IPS-20b (cell line): Measurements from ENCODE around the gene PLEKHH3.
"Not testable (repeated sequence)": the region's sequence is repeated elsewhere in the genome, so short reads cannot be mapped to it uniquely, and the experiment has no call there.

Experiments used
- H3K27ac ChIP-seq: one replicate; pipeline ENCODE4 v1.5.1; 2013; ENCODE audit warnings: low read length
- H3K27me3 ChIP-seq: 2 replicates; pipeline ENCODE4 v1.6.1; 2013; ENCODE audit warnings: mild to moderate bottlenecking, low read length, inconsistent platforms; ENCODE audit not compliant: insufficient read depth
- H3K36me3 ChIP-seq: 2 replicates; pipeline ENCODE4 v1.6.1; 2013; ENCODE audit warnings: low read depth, mild to moderate bottlenecking, inconsistent platforms, low read length, moderate library complexity; ENCODE audit not compliant: insufficient read depth
- H3K4me1 ChIP-seq: 2 replicates; pipeline ENCODE4 v1.6.1; 2013; ENCODE audit warnings: mild to moderate bottlenecking, control low read depth, inconsistent platforms, low read length, moderate library complexity; ENCODE audit not compliant: insufficient read depth
- H3K4me3 ChIP-seq: 2 replicates; pipeline ENCODE4 v1.5.1; 2013; ENCODE audit warnings: mild to moderate bottlenecking, low read length, inconsistent platforms
- H3K9ac ChIP-seq: 2 replicates; pipeline ENCODE4 v1.6.1; 2013; ENCODE audit warnings: low read depth, mild to moderate bottlenecking, inconsistent platforms, low read length, moderate library complexity
- H3K9me3 ChIP-seq: 2 replicates; pipeline ENCODE4 v1.6.1; 2013; ENCODE audit warnings: mild to moderate bottlenecking, low read depth, low read length, inconsistent platforms; ENCODE audit not compliant: insufficient read depth

Gene PLEKHH3

DNA sequence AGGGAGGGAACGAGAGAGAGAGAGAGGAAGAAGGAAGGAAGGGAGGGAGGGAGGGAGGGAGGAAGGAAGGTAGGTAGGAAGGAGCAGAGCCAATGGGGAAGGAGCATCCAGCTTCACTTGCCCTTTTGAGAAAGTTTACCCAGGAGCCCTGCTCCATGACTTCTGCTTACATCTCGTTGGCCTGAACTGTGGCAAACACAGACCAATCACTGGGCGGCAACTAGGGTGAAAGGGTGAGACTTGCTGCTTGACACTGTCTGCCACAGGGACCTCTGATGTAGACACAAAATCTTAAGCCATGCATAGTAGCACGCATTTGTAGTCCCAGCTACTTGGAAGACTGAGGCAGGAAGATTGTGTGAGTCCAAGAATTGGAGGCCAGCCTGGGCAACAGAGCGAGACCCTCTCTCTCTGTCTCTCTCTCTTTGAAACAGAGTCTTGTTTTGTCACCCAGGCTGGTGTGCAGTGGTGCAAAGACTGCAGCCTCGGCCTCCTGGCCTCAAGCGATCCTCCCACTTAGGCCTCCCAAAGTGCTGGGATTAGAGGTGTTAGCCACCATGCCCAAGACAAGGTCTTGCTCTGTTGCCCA, 37.2 kb downstream of the PLEKHH3 start:
- no peaks in the 10 kb centered on the region for H3K4me1 ChIP-seq
- H3K36me3 ChIP-seq: no peaks in the 10 kb centered on the region
- H3K27me3 ChIP-seq: no peaks in the 10 kb centered on the region
- H3K9ac ChIP-seq: no peak overlapping the region
- H3K9me3 ChIP-seq: no peaks in the 10 kb centered on the region
- no peak overlapping the region for H3K27ac ChIP-seq
- no peak overlapping the region for H3K4me3 ChIP-seq

DNA sequence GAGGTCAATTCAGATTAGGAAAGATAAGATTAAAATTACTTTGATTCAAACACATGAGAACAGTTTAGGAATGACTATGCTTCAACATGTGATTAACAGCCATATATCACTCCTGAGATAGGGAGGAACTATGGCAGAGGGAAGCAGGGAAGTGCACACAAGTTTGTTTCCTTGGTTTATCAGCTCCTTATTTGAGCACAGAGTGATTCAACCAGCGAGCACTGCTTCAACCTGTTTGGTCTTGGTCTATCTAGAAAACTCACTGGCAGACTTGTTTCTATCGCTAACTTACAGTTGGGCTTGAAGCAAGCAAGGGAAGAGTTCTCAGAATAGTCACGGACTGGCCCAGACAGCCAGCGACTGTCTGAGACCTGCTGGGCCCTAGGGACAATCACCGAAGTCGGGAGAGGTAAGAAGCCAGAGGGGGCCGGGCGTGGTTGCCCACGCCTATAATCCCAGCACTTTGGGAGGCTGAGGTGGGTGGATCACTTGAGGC, 43.8 kb downstream of the PLEKHH3 start:
- no peak overlapping the region for H3K27ac ChIP-seq
- H3K4me1 ChIP-seq: no peaks in the 10 kb centered on the region
- H3K9me3 ChIP-seq: no peaks in the 10 kb centered on the region
- H3K9ac ChIP-seq: no peak overlapping the region
- H3K36me3 ChIP-seq: no peaks in the 10 kb centered on the region
- H3K4me3 ChIP-seq: no peak overlapping the region
- H3K27me3 ChIP-seq: no peaks in the 10 kb centered on the region

DNA sequence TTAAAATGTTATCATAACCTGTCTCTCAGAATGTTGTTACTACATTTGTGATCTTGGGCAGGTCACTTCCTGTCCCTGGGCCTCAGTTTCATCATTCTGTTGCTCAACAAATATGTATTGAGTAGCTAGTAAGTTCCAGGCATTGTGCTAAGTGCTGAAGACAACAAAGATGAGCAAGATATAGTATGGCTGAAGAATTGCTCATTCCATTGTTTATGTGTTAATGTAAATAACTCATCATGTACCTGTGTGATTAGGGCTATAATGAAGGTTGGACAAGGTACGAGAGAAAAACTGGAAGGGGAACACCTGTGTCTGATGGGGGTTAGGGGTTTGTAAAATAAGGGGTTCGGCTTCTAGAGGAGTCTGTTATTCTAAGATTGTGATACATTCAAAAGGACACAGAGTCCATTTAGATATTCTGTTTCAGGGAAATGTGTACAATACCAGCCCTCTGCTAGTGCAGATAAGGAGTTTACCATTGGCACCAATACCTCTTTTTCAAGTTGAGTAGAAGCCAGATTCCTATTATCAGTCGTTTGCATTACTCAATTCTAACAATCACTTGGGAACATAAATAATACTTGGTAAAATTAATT, 47.3 kb downstream of the PLEKHH3 start:
- Histone ChIP-seq H3K9me3 (no peaks in the 10 kb centered on the region), H3K27me3 (no peaks in the 10 kb centered on the region), H3K36me3 (no peaks in the 10 kb centered on the region), H3K27ac (no peak overlapping the region), H3K4me1 (no peaks in the 10 kb centered on the region), H3K4me3 (no peak overlapping the region), H3K9ac (no peak overlapping the region)

DNA sequence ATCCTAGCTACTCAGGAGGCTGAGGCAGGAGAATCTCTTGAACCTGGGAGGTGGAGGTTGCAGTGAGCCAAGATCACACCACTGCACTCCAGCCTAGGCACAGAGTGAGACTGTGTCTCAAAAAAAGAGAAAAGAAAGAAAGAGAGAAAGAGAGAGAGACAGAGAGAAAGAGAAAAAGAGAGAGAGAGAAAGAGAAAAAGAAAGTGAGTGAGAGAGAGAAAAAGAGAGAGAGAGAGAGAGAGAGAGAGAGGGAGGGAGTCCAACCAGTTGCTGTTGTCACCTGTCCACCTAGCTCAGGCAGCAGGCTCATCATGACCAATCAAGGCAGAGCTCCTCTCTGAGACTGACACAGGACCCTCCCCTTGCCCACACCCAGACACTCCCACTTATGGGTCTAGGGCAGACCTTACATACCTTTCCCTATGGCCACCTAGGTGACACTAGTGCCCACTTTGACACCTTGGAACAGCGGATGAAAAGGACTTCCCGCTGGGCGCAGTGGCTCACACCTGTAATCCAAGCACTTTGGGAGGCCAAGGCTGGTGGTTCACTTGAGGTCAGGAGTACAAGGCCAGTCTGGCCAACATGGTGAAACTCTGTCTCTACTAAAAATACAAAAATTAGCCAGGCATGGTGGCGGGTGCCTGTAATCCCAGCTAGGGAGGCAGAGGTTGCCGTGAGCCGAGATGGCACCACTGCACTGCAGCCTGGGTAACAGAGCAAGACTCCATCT, 49.6 kb downstream of the PLEKHH3 start:
- H3K9ac ChIP-seq, H3K4me1 ChIP-seq, H3K9me3 ChIP-seq, H3K36me3 ChIP-seq, H3K27me3 ChIP-seq, H3K27ac ChIP-seq, H3K4me3 ChIP-seq: not testable (repeated sequence)

DNA sequence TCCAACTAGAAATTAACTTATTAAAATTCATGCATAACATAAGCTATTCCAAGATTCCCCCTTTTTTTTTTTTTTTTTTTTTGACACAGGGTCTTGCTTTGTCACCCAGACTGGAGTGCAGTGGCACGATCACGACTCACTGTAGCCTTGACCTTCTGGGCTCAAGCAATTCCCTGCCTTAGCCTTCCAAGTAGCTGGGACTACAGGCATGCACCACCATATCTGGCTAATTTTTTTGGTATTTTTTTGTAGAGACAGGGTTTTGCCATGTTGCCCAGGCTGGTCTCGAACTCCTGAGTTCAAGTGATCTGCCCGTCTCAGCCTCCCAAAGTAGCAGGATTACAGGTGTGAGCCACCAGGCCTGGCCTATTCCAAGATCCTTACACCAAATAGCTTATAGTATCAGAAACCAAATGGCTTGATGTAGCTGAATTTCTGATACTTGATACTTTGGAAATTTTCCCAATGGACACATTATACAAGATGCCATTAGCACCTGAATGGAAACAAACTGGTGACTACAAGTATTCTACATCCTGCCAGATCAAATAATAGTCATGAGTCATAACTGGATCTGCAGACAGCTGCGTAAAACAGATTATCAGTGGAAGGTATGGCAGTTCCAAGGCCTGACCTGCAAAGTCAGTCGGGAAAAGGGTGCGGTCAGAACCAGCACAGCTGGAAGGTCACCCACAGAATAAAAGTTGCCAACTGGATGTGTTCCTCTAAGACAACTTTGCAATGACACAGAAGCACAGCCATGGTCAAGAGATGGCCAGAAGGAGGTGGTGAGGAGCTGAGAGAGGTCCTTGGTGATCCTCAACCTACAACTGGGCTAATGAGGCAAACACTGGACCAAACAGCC, 52.8 kb downstream of the PLEKHH3 start:
- H3K4me3 ChIP-seq: no peak overlapping the region
- H3K9ac ChIP-seq: no peak overlapping the region
- H3K9me3 ChIP-seq: no peaks in the 10 kb centered on the region
- H3K27ac ChIP-seq: no peak overlapping the region
- no peaks in the 10 kb centered on the region for H3K27me3 ChIP-seq
- H3K4me1 ChIP-seq: peaks cover 1% of the 10 kb centered on the region; the same call in 1 of the 2 replicates
- no peaks in the 10 kb centered on the region for H3K36me3 ChIP-seq

DNA sequence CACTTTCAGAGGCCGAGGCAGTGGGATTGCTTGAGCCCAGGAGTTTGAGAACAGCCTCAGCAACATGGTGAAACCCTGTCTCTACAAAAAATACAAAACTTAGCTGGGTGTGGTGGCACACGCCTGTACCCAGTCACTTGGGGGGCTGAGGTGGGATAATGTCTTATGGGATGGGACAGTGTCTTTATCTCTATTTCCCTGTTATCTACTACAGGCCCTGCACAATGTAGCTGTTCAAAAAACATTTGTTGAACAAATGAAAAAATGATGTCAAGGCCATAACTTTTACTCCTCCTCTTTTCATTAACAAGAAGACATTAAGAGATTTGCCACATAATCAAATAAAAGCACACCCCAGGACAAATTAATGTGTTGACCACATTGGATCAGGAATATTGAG, 53.5 kb downstream of the PLEKHH3 start:
- H3K9ac ChIP-seq: no peak overlapping the region
- H3K9me3 ChIP-seq: no peaks in the 10 kb centered on the region
- H3K27ac ChIP-seq: no peak overlapping the region
- H3K27me3 ChIP-seq: no peaks in the 10 kb centered on the region
- H3K4me1 ChIP-seq: peaks cover 6% of the 10 kb centered on the region; the same call in 1 of the 2 replicates
- H3K36me3 ChIP-seq: no peaks in the 10 kb centered on the region
- H3K4me3 ChIP-seq: no peak overlapping the region

DNA sequence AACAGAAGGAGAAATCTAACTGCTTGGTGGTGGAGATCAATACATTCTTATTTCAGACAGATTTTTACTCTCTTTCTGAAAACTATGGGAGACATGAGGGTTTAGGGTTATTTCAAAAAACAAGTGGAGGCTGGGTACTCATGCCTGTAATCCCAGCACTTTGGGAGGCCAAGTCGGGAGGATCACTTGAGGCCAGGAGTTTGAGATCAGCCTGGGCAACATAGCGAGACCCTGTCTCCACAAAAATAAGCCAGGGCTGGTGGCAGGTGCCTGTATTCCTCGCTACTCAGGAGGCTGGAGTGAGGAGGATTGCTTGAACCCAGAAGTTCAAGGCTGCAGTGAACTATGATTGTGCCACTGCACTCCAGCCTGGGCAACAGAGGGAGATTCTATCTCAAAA, 54.8 kb downstream of the PLEKHH3 start:
- H3K9ac ChIP-seq, H3K27me3 ChIP-seq, H3K27ac ChIP-seq, H3K9me3 ChIP-seq, H3K36me3 ChIP-seq, H3K4me3 ChIP-seq: not testable (repeated sequence)
- peaks cover 12% of the 10 kb centered on the region; the same call in 1 of the 2 replicates for H3K4me1 ChIP-seq

DNA sequence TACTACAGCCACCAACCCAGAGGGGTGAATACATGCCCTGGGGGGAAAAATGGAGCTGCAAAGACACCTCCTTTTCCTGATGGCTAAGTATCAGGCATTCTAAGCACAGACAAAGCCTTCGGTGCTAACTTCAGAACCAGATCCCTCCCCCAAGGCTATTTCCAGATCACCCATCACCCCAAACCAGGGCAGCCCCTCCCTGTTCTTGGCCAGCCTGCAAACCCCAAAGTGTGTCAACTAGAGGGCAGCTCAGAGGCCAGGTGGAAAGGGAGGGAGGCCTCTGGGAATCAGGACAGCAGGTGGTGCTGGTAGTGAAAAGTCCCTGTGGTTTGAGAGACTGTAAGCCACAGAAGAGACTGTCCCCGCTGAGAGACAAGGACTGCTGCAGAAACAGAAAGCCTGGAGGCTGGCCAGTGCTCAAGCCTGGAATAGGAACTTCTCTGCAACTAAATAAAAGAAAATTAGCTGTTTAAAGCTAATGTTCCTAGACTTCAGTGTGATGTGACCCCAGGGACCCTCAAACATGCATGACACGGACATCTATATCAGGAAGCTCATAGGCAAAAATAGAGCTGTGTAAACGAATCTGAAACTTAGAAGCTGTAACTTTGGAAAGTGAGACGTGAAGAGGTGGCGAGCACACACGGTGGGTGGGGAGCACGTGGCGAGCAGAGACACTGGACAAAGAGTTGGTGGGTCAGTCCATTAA, 58.2 kb downstream of the PLEKHH3 start:
- no peak overlapping the region for H3K4me3 ChIP-seq
- H3K27ac ChIP-seq: no peak overlapping the region
- H3K9ac ChIP-seq: no peak overlapping the region

DNA sequence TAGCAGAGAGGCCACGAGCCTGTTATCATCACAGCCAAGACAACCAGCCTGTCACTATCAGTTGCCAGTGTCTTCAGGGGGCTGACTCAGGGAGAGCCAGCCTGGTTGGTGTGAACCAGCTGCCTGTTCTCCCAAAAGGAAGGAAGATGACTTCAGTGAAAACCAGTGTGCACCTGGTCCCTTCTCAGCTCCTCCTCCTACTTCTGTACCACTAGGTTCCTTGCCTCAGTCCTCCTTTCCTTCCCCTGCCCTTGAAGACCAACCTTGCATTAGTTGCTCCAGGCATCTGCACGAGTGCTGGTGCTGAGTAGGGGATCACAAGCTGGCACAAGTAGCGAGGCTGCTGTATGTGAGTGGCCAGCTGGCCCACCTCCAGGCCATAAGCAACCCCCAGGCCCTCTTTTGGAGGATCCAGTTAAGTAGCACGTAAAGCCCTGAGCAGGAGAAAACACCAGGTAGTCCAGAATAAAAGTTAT, 58.8 kb downstream of the PLEKHH3 start:
- no peak overlapping the region for H3K4me3 ChIP-seq
- peaks cover 30% of the 10 kb centered on the region for H3K36me3 ChIP-seq
- no peak overlapping the region for H3K9ac ChIP-seq
- H3K9me3 ChIP-seq: no peaks in the 10 kb centered on the region
- no peaks in the 10 kb centered on the region for H3K27me3 ChIP-seq
- H3K27ac ChIP-seq: no peak overlapping the region
- peaks cover 12% of the 10 kb centered on the region; the same call in 1 of the 2 replicates for H3K4me1 ChIP-seq

More for the DNA sequence above, 58.2 kb downstream of the PLEKHH3 start:
- Histone ChIP-seq H3K36me3 (peaks cover 24% of the 10 kb centered on the region), H3K27me3 (no peaks in the 10 kb centered on the region), H3K9me3 (no peaks in the 10 kb centered on the region), H3K4me1 (peaks cover 12% of the 10 kb centered on the region; the same call in 1 of the 2 replicates)
